GM23248 (cell line): Measurements from ENCODE around the gene GLIPR2.

Experiments used
- EZH2 ChIP-seq: fragments of 200-600 bp; sonication (generic); IDR thresholded peaks from 2 replicates; pipeline ENCODE4 v1.6.1; 2018; ENCODE audit warnings: antibody characterized with exemption, mild to moderate bottlenecking; ENCODE audit not compliant: insufficient read depth, poor library complexity, severe bottlenecking
- EZH2phosphoT487 ChIP-seq: fragments of 200-600 bp; sonication (generic); IDR thresholded peaks from 2 replicates; pipeline ENCODE4 v1.6.1; 2018; ENCODE audit warnings: antibody characterized with exemption, moderate library complexity, mild to moderate bottlenecking, low read depth; ENCODE audit not compliant: insufficient read depth

DNA sequence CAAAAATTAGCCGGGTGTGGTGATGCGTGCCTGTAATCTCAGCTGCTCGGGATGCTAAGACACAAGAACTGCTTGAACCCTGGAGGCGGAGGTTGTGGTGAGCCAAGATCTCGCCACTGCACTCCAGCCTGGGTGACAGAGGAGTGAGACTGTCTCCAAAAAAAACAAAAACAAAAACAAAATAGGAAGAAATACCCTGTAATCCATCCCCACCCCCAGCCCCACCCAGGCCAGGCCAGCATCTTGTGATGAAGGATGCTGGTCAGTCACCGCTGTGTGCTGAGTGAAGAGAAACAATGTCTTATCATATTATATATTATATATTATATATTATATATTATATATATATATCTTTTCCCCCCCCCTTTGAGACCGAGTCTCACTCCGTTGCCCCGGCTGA lies 17.2 kb downstream of the GLIPR2 start:
- no peak for TF ChIP-seq EZH2
- no peak for TF ChIP-seq EZH2phosphoT487
